Naive thymus-derived CD8-positive, alpha-beta T cell (primary cell): ENCODE measurements around the gene ZNF215. TPM values are rescaled to one million over a fixed set of nuclear protein-coding genes. Genes with fewer than 3 reads are reported as not detected.
"Not testable (repeated sequence)": the region's sequence is repeated elsewhere in the genome, so short reads cannot be mapped to it uniquely, and the experiment has no call there.

Experiments
- ATAC-seq, 2 donors: fragments of 150-1000 bp; cut with Tn5 transposase in 1 of 2; sonication (Bioruptor Pico), chemical (Tn5 transposase) in 1 of 2; 1 replicate in 1 of 2; 2 replicates in 1 of 2; pipeline ENCODE4 v1.10.0; 2021; ENCODE audit warnings: mild to moderate bottlenecking in 2 of 2, moderate library complexity in 2 of 2
- POLR2A ChIA-PET: fragments of 350-600 bp; sonication (Branson Sonifier 250); formaldehyde crosslinking; loops from one replicate; lab custom pipeline; 2021; ENCODE audit warnings: antibody characterized with exemption; lab: Charles Lee
- DNase-seq, 10 donors: peaks; one replicate each; pipeline versions ENCODE4 v3.0.0 to v3.0.0-alpha.2; 2020 to 2022
- H3K27ac Mint-ChIP-seq, 10 donors: one replicate each; pipeline ENCODE4 v1.8.0; 2020 to 2022; ENCODE audit warnings: mild to moderate bottlenecking in 10 of 10, mixed read lengths in 10 of 10, moderate library complexity in 4 of 10, inconsistent platforms in 1 of 10
- H3K27me3 Mint-ChIP-seq, 5 donors: one replicate each; pipeline ENCODE4 v1.8.0; 2021 to 2022; ENCODE audit warnings: mixed read lengths in 5 of 5
- H3K36me3 Mint-ChIP-seq, 3 donors: one replicate each; pipeline ENCODE4 v1.8.0; 2020 to 2022; ENCODE audit warnings: mixed read lengths in 3 of 3, mild to moderate bottlenecking in 2 of 3, inconsistent platforms in 1 of 3
- H3K4me1 Mint-ChIP-seq, 4 donors: one replicate each; pipeline ENCODE4 v1.8.0; 2021 to 2022; ENCODE audit warnings: mixed read lengths in 4 of 4
- H3K4me3 Mint-ChIP-seq, 10 donors: one replicate each; pipeline ENCODE4 v1.8.0; 2020 to 2022; ENCODE audit warnings: mild to moderate bottlenecking in 10 of 10, mixed read lengths in 10 of 10, moderate library complexity in 6 of 10, inconsistent platforms in 1 of 10
- H3K9me3 Mint-ChIP-seq, 9 donors: one replicate each; pipeline ENCODE4 v1.8.0; 2020 to 2022; ENCODE audit warnings: mixed read lengths in 9 of 9, mild to moderate bottlenecking in 3 of 9, inconsistent platforms in 1 of 9, moderate library complexity in 1 of 9
- polyA plus RNA-seq, 3 donors: library from polyadenylated mRNA; unstranded; fragments of 300-500 nt; fragmentation: Illumina TruSeq; gene quantifications; one replicate each; pipeline ENCODE4 v1.2.3, GENCODE V29; 2021
- total RNA-seq, 8 experiments: library from RNA in 2 of 8; stranded (reverse) in 2 of 8; gene quantifications; one replicate each; pipeline ENCODE4 v1.2.3 and lab custom pipeline; 2021 to 2026

Gene ZNF215
- total RNA-seq: under 1 TPM; 0.16 to 0.18 TPM
- polyA plus RNA-seq: not detected
- 0 to 0.64 (median 0.09) reads per million in 6 experiments for total RNA-seq (lab: John Stamatoyannopoulos, UW)

GRCh38 chr11:6926208-6927029 lies at the start of gene ZNF215:
ZNF215 (plus strand) TSS chr11:6926426; CDS start chr11:6932273, 5,847 bp downstream.
- Mint-ChIP-seq H3K27ac (peak within 1 kb of the TSS in 5 of 10 donors; percentile 1 to 78 (median 22)), H3K4me3 (peak within 1 kb of the TSS; percentile 16 to 92 (median 80)), H3K9me3 (peaks cover 0 to 3% (median 0%) of the 10 kb centered on the region in 9 donors), H3K27me3 (peaks cover 3 to 64% (median 46%) of the 10 kb centered on the region in 5 donors), H3K36me3 (peaks cover 0 to 8% (median 0%) of the 10 kb centered on the region in 3 donors), H3K4me1 (peaks cover 16 to 24% (median 19%) of the 10 kb centered on the region in 4 donors)
- DNase-seq (peak in 7 of 10 donors; percentile 2 to 64 (median 23)), ATAC-seq (peak; percentile 73 to 77)
- POLR2A ChIA-PET: no interaction called here

- no peaks in the 10 kb centered on the region for H3K4me1 Mint-ChIP-seq
- H3K36me3 Mint-ChIP-seq: no peaks in the 10 kb centered on the region
- H3K4me3 Mint-ChIP-seq: no peak overlapping the region
- ATAC-seq (no peak), DNase-seq (no peak)
- peaks cover 15 to 48% (median 18%) of the 10 kb centered on the region in 5 donors for H3K27me3 Mint-ChIP-seq
- POLR2A ChIA-PET: no interaction called here
- peaks cover 0 to 3% (median 0%) of the 10 kb centered on the region in 9 donors for H3K9me3 Mint-ChIP-seq
- no peak overlapping the region for H3K27ac Mint-ChIP-seq
Observed at GRCh38 chr11:6876914-6877313, 49.3 kb upstream of the ZNF215 start.

- Mint-ChIP-seq H3K4me1 (no peaks in the 10 kb centered on the region), H3K9me3 (peaks cover 0 to 10% (median 0%) of the 10 kb centered on the region in 9 donors), H3K27me3 (peaks cover 11 to 52% (median 20%) of the 10 kb centered on the region in 5 donors), H3K36me3 (no peaks in the 10 kb centered on the region), H3K27ac (no peak overlapping the region), H3K4me3 (no peak overlapping the region)
- POLR2A ChIA-PET: no interaction called here
- DNase-seq (no peak), ATAC-seq (no peak)
Observed at GRCh38 chr11:6882751-6883150, 43.5 kb upstream of the ZNF215 start.

- H3K4me1 Mint-ChIP-seq, ATAC-seq, H3K36me3 Mint-ChIP-seq, H3K4me3 Mint-ChIP-seq, DNase-seq, POLR2A ChIA-PET, H3K27ac Mint-ChIP-seq: not testable (repeated sequence)
- Mint-ChIP-seq H3K27me3 (peaks cover 15 to 45% (median 23%) of the 10 kb centered on the region in 5 donors), H3K9me3 (peaks cover 0 to 16% (median 2%) of the 10 kb centered on the region in 9 donors)
Observed at GRCh38 chr11:6887711-6888110, 38.5 kb upstream of the ZNF215 start.

GRCh38 chr11:6888830-6889229 lies 37.4 kb upstream of the ZNF215 start:
- no peak for ATAC-seq

GRCh38 chr11:6889835-6890234 lies 36.4 kb upstream of the ZNF215 start:
- POLR2A ChIA-PET: no interaction called here
- no peak overlapping the region for H3K27ac Mint-ChIP-seq
- no peaks in the 10 kb centered on the region for H3K4me1 Mint-ChIP-seq
- ATAC-seq (no peak), DNase-seq (no peak)
- peaks cover 0 to 16% (median 2%) of the 10 kb centered on the region in 9 donors for H3K9me3 Mint-ChIP-seq
- H3K4me3 Mint-ChIP-seq: no peak overlapping the region
- H3K27me3 Mint-ChIP-seq: peaks cover 10 to 29% (median 16%) of the 10 kb centered on the region in 5 donors
- no peaks in the 10 kb centered on the region for H3K36me3 Mint-ChIP-seq

More at GRCh38 chr11:6888830-6889229, 37.4 kb upstream of the ZNF215 start:
- Mint-ChIP-seq H3K36me3 (no peaks in the 10 kb centered on the region), H3K27ac (no peak overlapping the region), H3K9me3 (peaks cover 0 to 16% (median 2%) of the 10 kb centered on the region in 9 donors), H3K27me3 (peaks cover 11 to 39% (median 18%) of the 10 kb centered on the region in 5 donors), H3K4me1 (no peaks in the 10 kb centered on the region), H3K4me3 (no peak overlapping the region)
- no peak for DNase-seq
- POLR2A ChIA-PET: no interaction called here

- peaks cover 10 to 38% (median 18%) of the 10 kb centered on the region in 5 donors for H3K27me3 Mint-ChIP-seq
- H3K36me3 Mint-ChIP-seq: no peaks in the 10 kb centered on the region
- H3K27ac Mint-ChIP-seq: no peak within 1 kb of the TSS
- H3K4me1 Mint-ChIP-seq: no peaks in the 10 kb centered on the region
- ATAC-seq: no peak
- H3K4me3 Mint-ChIP-seq: no peak within 1 kb of the TSS
- peaks cover 0 to 10% (median 0%) of the 10 kb centered on the region in 9 donors for H3K9me3 Mint-ChIP-seq
- POLR2A ChIA-PET: no interaction called here
- no peak for DNase-seq
Observed at GRCh38 chr11:6892400-6892799, 33.8 kb upstream of the ZNF215 start, which contains the start of gene OR2D2. OR2D2 (minus strand) TSS chr11:6892500; CDS start chr11:6892500, 0 bp downstream.

- H3K9me3 Mint-ChIP-seq: peaks cover 0 to 5% (median 0%) of the 10 kb centered on the region in 9 donors
- ATAC-seq (no peak), DNase-seq (no peak)
- no peaks in the 10 kb centered on the region for H3K4me1 Mint-ChIP-seq
- POLR2A ChIA-PET: no interaction called here
- H3K4me3 Mint-ChIP-seq: no peak overlapping the region
- no peak overlapping the region for H3K27ac Mint-ChIP-seq
- no peaks in the 10 kb centered on the region for H3K36me3 Mint-ChIP-seq
- peaks cover 10 to 55% (median 21%) of the 10 kb centered on the region in 5 donors for H3K27me3 Mint-ChIP-seq
Observed at GRCh38 chr11:6894097-6894496, 32.1 kb upstream of the ZNF215 start.

- POLR2A ChIA-PET: no interaction called here
- Mint-ChIP-seq H3K36me3 (no peaks in the 10 kb centered on the region), H3K27ac (no peak overlapping the region), H3K9me3 (no peaks in the 10 kb centered on the region), H3K4me3 (no peak overlapping the region), H3K4me1 (no peaks in the 10 kb centered on the region), H3K27me3 (peaks cover 10 to 64% (median 19%) of the 10 kb centered on the region in 5 donors)
- DNase-seq (no peak), ATAC-seq (no peak)
Observed at GRCh38 chr11:6895010-6895409, 31.2 kb upstream of the ZNF215 start.

GRCh38 chr11:6898911-6899310 lies 27.3 kb upstream of the ZNF215 start:
- Mint-ChIP-seq H3K9me3 (no peaks in the 10 kb centered on the region), H3K4me1 (no peaks in the 10 kb centered on the region), H3K36me3 (no peaks in the 10 kb centered on the region), H3K27ac (no peak overlapping the region), H3K27me3 (peaks cover 9 to 53% (median 12%) of the 10 kb centered on the region in 5 donors), H3K4me3 (no peak overlapping the region)
- DNase-seq (no peak), ATAC-seq (no peak)
- POLR2A ChIA-PET: no interaction called here

- Mint-ChIP-seq H3K4me1 (no peaks in the 10 kb centered on the region), H3K36me3 (peaks cover 0 to 3% (median 0%) of the 10 kb centered on the region in 3 donors), H3K4me3 (no peak overlapping the region), H3K9me3 (peaks cover 0 to 2% (median 0%) of the 10 kb centered on the region in 9 donors), H3K27ac (no peak overlapping the region), H3K27me3 (peaks cover 10 to 53% (median 13%) of the 10 kb centered on the region in 5 donors)
- POLR2A ChIA-PET: no interaction called here
- no peak for ATAC-seq
- DNase-seq: no peak
Observed at GRCh38 chr11:6900327-6900999, 25.8 kb upstream of the ZNF215 start.

- ATAC-seq, H3K4me3 Mint-ChIP-seq, H3K27ac Mint-ChIP-seq, H3K9me3 Mint-ChIP-seq, H3K36me3 Mint-ChIP-seq, DNase-seq, H3K4me1 Mint-ChIP-seq, POLR2A ChIA-PET: not testable (repeated sequence)
- H3K27me3 Mint-ChIP-seq: peaks cover 3 to 18% (median 7%) of the 10 kb centered on the region in 5 donors
Observed at GRCh38 chr11:6904804-6905203, 21.4 kb upstream of the ZNF215 start.
